Spleen (tissue), 11 donors: ENCODE results near the gene IL1RL2. TPM values are rescaled to one million over a fixed set of nuclear protein-coding genes. Genes with fewer than 3 reads are reported as not detected.
A peak's percentile ranks its signal among the peaks of the same experiment; 100 is the strongest.

Experiments
- DNase-seq: peaks from one replicate; pipeline ENCODE4 v3.0.0-alpha.2; 2020
- H3K27ac ChIP-seq, 8 donors: fragments of 200-600 bp; sonication (generic) in 7 of 8; 1 replicate in 4 of 8; 2 replicates in 4 of 8; pipeline versions ENCODE4 v1.5.0 to v1.8.0; 2016 to 2021; ENCODE audit warnings: inconsistent platforms in 4 of 8, mild to moderate bottlenecking in 4 of 8, moderate library complexity in 1 of 8
- H3K27me3 ChIP-seq, 7 donors: fragments of 200-600 bp; sonication (generic) in 6 of 7; replicated peaks in 1 of 7; 1 replicate in 4 of 7; 2 replicates in 3 of 7; pipeline versions ENCODE4 v1.5.0 to v1.8.0; 2016 to 2021; ENCODE audit warnings: inconsistent platforms in 3 of 7, mild to moderate bottlenecking in 1 of 7
- H3K36me3 ChIP-seq, 6 donors: fragments of 200-600 bp; sonication (generic) in 5 of 6; 1 replicate in 4 of 6; 2 replicates in 2 of 6; pipeline versions ENCODE4 v1.5.0 to v1.8.0; 2016 to 2021; ENCODE audit warnings: inconsistent platforms in 2 of 6
- H3K4me1 ChIP-seq, 6 donors: fragments of 200-600 bp; sonication (generic) in 5 of 6; 1 replicate in 3 of 6; 2 replicates in 3 of 6; pipeline versions ENCODE4 v1.5.0 to v1.8.0; 2016 to 2021; ENCODE audit warnings: inconsistent platforms in 3 of 6
- H3K4me3 ChIP-seq, 8 donors: fragments of 200-600 bp; sonication (generic) in 7 of 8; 1 replicate in 4 of 8; 2 replicates in 4 of 8; pipeline versions ENCODE4 v1.5.0 to v1.8.0; 2016 to 2021; ENCODE audit warnings: inconsistent platforms in 4 of 8, mild to moderate bottlenecking in 4 of 8, moderate library complexity in 2 of 8
- H3K9me3 ChIP-seq, 8 donors: fragments of 200-600 bp; sonication (generic) in 7 of 8; 1 replicate in 4 of 8; 2 replicates in 4 of 8; pipeline versions ENCODE4 v1.5.0 to v1.8.0; 2016 to 2021; ENCODE audit warnings: inconsistent platforms in 4 of 8
- POLR2A ChIP-seq, 3 donors: fragments of 450-650 bp; IDR thresholded peaks; one replicate each; pipeline ENCODE4 v1.5.1; 2017; ENCODE audit warnings: antibody characterized with exemption in 3 of 3, mild to moderate bottlenecking in 1 of 3
- POLR2AphosphoS5 ChIP-seq, 3 donors: sonication (generic); formaldehyde crosslinking; IDR thresholded peaks; one replicate each; pipeline ENCODE4 v1.5.1; 2017; ENCODE audit warnings: antibody characterized with exemption in 3 of 3
- WGBS, 5 donors: extraction: QIAGEN DNeasy Blood & Tissue Kit in 3 of 5; methylation state at CpG; one replicate each; pipeline versions ENCODE4 v1.1.5 to v1.1.7; 2013 to 2018; 5-methylcytosine and 5-hydroxymethylcytosine counted together
- intact Hi-C: fragments of 100-400 bp; cut with DNase I; formaldehyde crosslinking; loops from one replicate; pipeline ENCODE4 v1.15.0; 2023; ENCODE audit warnings: low total_unique reads
- polyA plus RNA-seq, 3 donors: library from polyadenylated mRNA; stranded (reverse); fragments of 200-250 nt; gene quantifications; one replicate each; pipeline ENCODE4 v1.2.1, GENCODE V29; 2013
- total RNA-seq, 7 donors: library from RNA; depleted of rRNA in 3 of 7; stranded (reverse); fragments of >200 nt in 3 of 7; fragmentation: NEBNext Ultra II Directional in 4 of 7; extraction: Animal tissue kit (Norgen Biotek cat#: 25700) in 4 of 7; gene quantifications; one replicate each; pipeline versions ENCODE4 v1.1.0 to v1.2.1, GENCODE V29; 2016 to 2021
- TF ChIP-seq, protein P1 (sequence below), 11 experiments: fragments of 200-600 bp in 7 of 11; fragments of 450-650 bp in 4 of 11; sonication (generic) in 4 of 11; IDR thresholded peaks in 8 of 11; conservative IDR thresholded peaks in 3 of 11; 1 replicate in 7 of 11; 2 replicates in 4 of 11; pipeline versions ENCODE4 v1.4.0 to v1.8.0; 2016 to 2021; ENCODE audit warnings: antibody characterized with exemption in 11 of 11, inconsistent platforms in 4 of 11, mild to moderate bottlenecking in 1 of 11
- donor health status: healthy with polysubstance abuse.
- donor health status: DM: no; HTN: no; CAD: no; lungs with moderate emphysema.
- donor health status: DM: no; HTN: no; CAD: no.
- donor health status: Bipolar disorder and iron deficiency.
- donor health status: healthy.
- donor health status: DM: no; HTN: no; CAD: no.
- donor health status: DM: yes; HTN: yes; CAD: no.

The IL1RL2 gene
- total and polyA plus RNA-seq, 10 donors = 0.05 to 0.49 (median 0.13) TPM; not detected in 4

DNA sequence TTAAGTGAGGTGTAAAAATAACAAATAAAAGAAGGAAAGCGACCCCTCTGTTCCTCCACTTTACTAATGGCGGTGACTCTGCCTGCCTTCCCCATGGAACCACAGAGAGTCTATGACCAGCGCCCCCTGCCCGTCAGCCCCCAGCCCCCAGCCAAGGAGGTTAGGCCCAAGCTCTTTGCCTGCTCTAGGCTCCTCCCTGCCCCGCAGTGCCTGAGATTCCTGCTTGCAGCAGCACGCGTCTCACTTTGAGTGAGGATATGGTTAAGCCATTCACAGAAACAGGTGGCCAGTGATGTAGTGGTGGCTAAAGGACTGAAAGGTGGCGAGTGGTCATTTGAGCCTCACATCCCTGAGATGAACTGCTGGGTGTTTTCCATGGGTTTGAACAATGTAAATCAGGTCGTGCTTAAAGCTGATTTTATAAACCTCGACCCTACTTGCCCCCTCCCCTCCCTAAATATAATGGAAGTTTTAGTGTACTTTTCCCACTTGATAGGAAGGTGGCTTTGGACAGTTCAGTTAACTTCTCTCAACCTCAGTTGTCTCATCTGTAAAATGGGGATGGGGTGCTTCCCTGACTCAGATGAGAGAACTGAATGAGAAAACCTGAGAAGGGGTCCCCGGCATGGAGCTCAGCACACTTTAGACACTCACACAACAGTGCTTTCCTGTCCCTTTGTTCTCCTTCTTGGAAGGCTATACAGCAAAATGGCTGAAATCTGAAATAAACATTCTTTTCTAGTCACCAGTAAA, 46.5 kb downstream of the IL1RL2 start:
- Histone ChIP-seq H3K4me3 (no peak overlapping the region), H3K27me3 (peaks cover 0 to 4% (median 0%) of the 10 kb centered on the region in 7 donors), H3K36me3 (no peaks in the 10 kb centered on the region), H3K9me3 (no peaks in the 10 kb centered on the region), H3K27ac (no peak overlapping the region), H3K4me1 (peaks cover under 1 to 11% (median 5%) of the 10 kb centered on the region in 6 donors)
- WGBS, 5 donors = 91 to 98% (median 94%) methylated on average over 11 of the region's 11 CpGs
- intact Hi-C loops = no loop called here
- no peak for TF ChIP-seq POLR2AphosphoS5 (IDR thresholded peaks at IDR 0.05)
- TF ChIP-seq, protein P1, sequence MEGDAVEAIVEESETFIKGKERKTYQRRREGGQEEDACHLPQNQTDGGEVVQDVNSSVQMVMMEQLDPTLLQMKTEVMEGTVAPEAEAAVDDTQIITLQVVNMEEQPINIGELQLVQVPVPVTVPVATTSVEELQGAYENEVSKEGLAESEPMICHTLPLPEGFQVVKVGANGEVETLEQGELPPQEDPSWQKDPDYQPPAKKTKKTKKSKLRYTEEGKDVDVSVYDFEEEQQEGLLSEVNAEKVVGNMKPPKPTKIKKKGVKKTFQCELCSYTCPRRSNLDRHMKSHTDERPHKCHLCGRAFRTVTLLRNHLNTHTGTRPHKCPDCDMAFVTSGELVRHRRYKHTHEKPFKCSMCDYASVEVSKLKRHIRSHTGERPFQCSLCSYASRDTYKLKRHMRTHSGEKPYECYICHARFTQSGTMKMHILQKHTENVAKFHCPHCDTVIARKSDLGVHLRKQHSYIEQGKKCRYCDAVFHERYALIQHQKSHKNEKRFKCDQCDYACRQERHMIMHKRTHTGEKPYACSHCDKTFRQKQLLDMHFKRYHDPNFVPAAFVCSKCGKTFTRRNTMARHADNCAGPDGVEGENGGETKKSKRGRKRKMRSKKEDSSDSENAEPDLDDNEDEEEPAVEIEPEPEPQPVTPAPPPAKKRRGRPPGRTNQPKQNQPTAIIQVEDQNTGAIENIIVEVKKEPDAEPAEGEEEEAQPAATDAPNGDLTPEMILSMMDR (IDR thresholded peaks at IDR 0.05 in 8 of 11, conservative IDR thresholded peaks at IDR 0.05 in 3 of 11) = no peak
- TF ChIP-seq POLR2A (IDR thresholded peaks at IDR 0.05) = no peak
- no peak for DNase-seq

DNA sequence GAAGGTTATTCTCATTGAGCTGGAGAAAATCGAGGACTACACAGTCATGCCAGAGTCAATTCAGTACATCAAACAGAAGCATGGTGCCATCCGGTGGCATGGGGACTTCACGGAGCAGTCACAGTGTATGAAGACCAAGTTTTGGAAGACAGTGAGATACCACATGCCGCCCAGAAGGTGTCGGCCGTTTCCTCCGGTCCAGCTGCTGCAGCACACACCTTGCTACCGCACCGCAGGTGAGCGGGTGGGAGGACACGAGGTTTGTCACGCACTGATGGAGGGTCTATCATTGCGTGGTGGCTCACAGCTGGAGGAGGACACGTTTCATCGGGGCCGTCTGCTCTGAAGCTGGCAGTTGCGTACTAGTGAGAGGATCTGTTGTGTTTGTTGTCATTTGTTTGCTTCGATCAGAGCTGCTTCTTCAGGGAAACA, 48.2 kb downstream of the IL1RL2 start:
- 88 to 94% (median 92%) methylated on average over 18 of the region's 18 CpGs for WGBS, 5 donors
- no peak overlapping the region for H3K27ac ChIP-seq
- peaks cover 0 to 17% (median 10%) of the 10 kb centered on the region in 6 donors for H3K4me1 ChIP-seq
- peaks cover 0 to 4% (median 0%) of the 10 kb centered on the region in 7 donors for H3K27me3 ChIP-seq
- no peak overlapping the region for H3K4me3 ChIP-seq
- H3K9me3 ChIP-seq = no peaks in the 10 kb centered on the region
- DNase-seq = no peak
- TF ChIP-seq POLR2AphosphoS5 (IDR thresholded peaks at IDR 0.05) (no peak), POLR2A (IDR thresholded peaks at IDR 0.05) (no peak)
- TF ChIP-seq, protein P1 (IDR thresholded peaks at IDR 0.05 in 8 of 11, conservative IDR thresholded peaks at IDR 0.05 in 3 of 11) = no peak
- intact Hi-C loops = no loop called here
- no peaks in the 10 kb centered on the region for H3K36me3 ChIP-seq

DNA sequence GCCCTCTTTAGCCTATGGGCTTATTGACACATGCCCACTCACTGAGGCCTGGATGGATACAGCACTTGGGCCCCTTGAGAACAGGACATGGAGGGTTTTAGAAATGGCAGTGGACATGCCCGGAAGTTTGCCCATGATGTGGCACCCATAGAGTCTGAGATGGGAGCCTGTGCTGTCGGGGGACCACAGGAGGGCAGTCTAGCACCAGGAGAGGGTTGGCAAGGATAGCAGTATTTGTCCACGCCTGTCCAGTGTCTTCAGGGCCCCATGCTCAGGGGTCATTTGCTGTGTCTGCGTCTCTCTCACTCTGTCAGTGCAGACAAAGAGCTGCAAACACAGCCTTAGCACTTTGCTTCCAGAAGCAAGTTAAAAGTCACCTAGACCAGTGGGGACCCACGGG, 48.7 kb downstream of the IL1RL2 start:
- Histone ChIP-seq H3K27me3 (peaks cover 0 to 4% (median 0%) of the 10 kb centered on the region in 7 donors), H3K9me3 (no peaks in the 10 kb centered on the region), H3K36me3 (no peaks in the 10 kb centered on the region), H3K4me1 (peaks cover 0 to 21% (median 14%) of the 10 kb centered on the region in 6 donors), H3K4me3 (no peak overlapping the region), H3K27ac (no peak overlapping the region)
- TF ChIP-seq POLR2A (IDR thresholded peaks at IDR 0.05) = no peak
- TF ChIP-seq POLR2AphosphoS5 (IDR thresholded peaks at IDR 0.05) = no peak
- TF ChIP-seq, protein P1 (IDR thresholded peaks at IDR 0.05 in 8 of 11, conservative IDR thresholded peaks at IDR 0.05 in 3 of 11) = peak in 6 of 11 experiments; percentile 29 to 52 (median 44)
- peak; percentile 78 for DNase-seq
- WGBS, 5 donors = 69 to 97% (median 82%) methylated on average over 4 to 5 of the region's 5 CpGs
- intact Hi-C loops = no loop called here

DNA sequence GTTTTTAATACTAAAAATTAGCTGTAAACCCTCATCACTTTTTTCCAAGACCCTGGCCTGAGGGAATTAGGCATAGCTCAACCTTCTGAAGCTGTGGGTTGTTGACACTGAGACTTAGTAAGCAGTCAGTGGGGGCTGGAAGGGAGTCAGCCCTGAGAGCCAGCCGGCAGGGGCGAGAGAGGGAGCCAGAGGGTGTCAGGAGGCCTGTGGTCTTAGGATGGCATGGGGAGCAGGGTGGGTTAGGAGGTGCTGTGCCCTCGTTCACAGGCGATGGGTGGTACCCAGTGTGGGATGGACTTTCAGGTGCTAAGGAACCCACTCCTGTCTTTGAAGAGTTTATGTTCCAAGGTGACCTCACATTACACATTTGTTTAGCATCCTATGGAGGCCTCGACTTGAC, 49.3 kb downstream of the IL1RL2 start:
- Histone ChIP-seq H3K4me1 (peaks cover 0 to 27% (median 20%) of the 10 kb centered on the region in 6 donors), H3K27ac (no peak overlapping the region), H3K4me3 (no peak overlapping the region), H3K9me3 (no peaks in the 10 kb centered on the region), H3K36me3 (no peaks in the 10 kb centered on the region), H3K27me3 (peaks cover 0 to 4% (median 0%) of the 10 kb centered on the region in 7 donors)
- DNase-seq = no peak
- intact Hi-C loops = no loop called here
- no peak for TF ChIP-seq POLR2AphosphoS5 (IDR thresholded peaks at IDR 0.05)
- TF ChIP-seq, protein P1 (IDR thresholded peaks at IDR 0.05 in 8 of 11, conservative IDR thresholded peaks at IDR 0.05 in 3 of 11) = no peak
- no peak for TF ChIP-seq POLR2A (IDR thresholded peaks at IDR 0.05)
- WGBS, 5 donors = 70 to 91% (median 80%) methylated on average over 5 of the region's 5 CpGs
